Suprapubic skin (tissue), 3 donors: ENCODE measurements around the gene CCDC69.

Experiments
- CTCF ChIP-seq, 2 donors: fragments of 200-600 bp in 1 of 2; fragments of 450-650 bp in 1 of 2; sonication (generic) in 1 of 2; IDR thresholded peaks; one replicate each; pipeline ENCODE4 v1.5.1; 2016 to 2019; ENCODE audit warnings: antibody characterized with exemption in 2 of 2, mild to moderate bottlenecking in 1 of 2, moderate library complexity in 1 of 2
- POLR2AphosphoS5 ChIP-seq, 3 donors: sonication (generic); formaldehyde crosslinking; IDR thresholded peaks; one replicate each; pipeline ENCODE4 v1.6.1; 2017; ENCODE audit warnings: antibody characterized with exemption in 3 of 3

GRCh38 chr5:151162776-151163175 is 61.1 kb downstream of the CCDC69 start:
- TF ChIP-seq CTCF (IDR thresholded peaks at IDR 0.05) (no peak), POLR2AphosphoS5 (IDR thresholded peaks at IDR 0.05) (no peak)
